Stimulated activated CD4-positive, alpha-beta T cell treated with anti-CD3 and anti-CD28 coated beads, Interleukin-12 subunit alpha, Interleukin-12 subunit beta, amount 100 ng/mL, for 4 hours (primary cell): ENCODE results near the gene SCG2.
"Not testable (repeated sequence)": the region's sequence is repeated elsewhere in the genome, so short reads cannot be mapped to it uniquely, and the experiment has no call there.

ENCODE experiments used
- DNase-seq: peaks from one replicate; pipeline ENCODE4 v3.0.0-alpha.2; 2020

SCG2 gene

DNA sequence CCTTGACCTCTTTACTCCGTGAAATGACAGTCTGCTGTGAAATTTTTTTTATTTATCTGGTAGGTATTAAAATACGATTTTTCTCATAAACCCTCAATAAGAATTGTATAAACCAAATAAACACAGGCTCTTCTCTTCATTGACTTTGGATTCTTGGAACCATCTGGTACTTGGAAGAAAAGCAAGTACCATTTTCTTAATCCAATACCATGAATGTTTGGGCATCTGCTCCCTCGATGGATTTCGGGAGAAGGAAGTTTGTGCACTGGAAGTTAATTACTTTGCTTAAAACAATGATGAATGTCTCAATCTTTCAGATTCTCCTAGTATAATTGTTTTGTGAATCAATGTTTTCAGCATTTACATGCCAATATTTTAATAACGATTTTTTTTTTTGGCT is 5.3 kb upstream of the SCG2 start:
- DNase-seq: no peak

DNA sequence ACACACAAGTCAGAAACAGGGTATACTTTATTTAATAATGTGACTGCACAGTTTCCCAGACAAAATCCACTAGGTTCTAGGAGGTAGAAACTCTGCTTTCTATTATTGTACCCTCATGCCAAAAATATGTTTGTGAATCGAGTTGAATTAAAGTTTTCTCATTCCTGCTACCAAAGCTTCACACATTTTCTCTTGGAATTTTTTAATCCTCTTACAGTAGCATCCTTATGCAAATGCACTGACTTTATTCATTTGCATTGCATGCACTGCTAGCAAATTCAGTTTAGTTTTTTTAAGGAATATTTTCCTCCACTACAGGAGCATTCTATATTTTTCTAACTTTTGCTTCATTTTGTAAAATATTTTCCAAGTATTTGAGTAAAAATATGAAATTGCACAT is 4.8 kb upstream of the SCG2 start:
- DNase-seq: no peak

DNA sequence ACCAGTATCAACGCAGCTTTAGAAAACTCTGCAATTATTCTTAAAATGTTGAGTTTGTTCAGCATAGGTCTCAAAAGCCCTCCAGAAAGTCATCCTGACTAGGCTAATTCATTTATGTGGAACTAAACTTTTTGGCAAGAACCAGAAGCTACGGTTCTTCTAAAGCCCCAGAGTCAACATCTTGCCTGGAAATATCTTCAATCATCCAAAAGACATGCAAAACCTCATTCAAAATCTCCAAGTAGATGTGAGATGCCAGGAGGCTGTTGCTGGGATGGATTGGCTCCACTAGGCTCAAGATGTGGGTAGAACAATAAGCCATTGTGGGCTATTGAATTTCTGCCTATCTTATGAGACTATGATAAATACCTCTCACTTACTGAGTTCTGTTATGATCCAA is 2.1 kb upstream of the SCG2 start:
- DNase-seq: no peak

DNA sequence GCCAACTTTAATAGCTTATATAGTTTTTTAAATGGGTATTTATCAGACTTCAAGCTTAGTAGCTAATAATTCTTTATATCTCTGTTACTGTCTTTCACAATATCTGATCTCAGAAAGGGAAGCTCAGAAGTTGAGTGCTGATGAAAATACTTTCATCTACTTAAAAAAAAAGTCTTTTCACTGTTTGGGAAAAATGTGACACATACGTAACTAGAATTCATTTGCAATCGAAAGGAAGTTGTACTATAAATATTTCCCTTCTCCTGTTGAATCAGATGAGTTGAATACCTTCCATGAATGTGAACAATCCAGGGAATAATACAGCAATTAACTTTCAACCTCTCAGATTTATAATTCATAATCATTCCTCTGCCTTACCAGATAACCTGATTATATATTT is 811 bp upstream of the SCG2 start:
- DNase-seq: no peak

DNA sequence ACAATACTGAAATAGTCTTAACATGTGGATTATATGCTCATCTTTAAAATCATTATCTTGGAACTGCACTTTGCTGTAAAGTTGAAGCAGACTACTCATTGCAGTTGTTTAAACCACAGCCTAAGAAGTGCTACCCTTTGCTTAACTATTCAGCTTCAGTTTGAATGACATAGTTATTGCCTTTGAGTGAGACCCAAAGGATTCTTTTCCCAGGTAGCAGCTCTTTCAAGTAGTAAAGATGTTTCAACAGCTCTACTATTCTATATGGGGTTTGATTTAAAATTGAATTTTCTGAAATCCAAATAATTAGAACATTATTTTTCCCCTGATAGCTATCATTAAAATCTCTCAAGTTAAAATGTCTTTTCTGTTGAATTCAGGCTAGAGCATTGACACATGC is 1.1 kb downstream of the SCG2 start:
- DNase-seq: no peak

DNA sequence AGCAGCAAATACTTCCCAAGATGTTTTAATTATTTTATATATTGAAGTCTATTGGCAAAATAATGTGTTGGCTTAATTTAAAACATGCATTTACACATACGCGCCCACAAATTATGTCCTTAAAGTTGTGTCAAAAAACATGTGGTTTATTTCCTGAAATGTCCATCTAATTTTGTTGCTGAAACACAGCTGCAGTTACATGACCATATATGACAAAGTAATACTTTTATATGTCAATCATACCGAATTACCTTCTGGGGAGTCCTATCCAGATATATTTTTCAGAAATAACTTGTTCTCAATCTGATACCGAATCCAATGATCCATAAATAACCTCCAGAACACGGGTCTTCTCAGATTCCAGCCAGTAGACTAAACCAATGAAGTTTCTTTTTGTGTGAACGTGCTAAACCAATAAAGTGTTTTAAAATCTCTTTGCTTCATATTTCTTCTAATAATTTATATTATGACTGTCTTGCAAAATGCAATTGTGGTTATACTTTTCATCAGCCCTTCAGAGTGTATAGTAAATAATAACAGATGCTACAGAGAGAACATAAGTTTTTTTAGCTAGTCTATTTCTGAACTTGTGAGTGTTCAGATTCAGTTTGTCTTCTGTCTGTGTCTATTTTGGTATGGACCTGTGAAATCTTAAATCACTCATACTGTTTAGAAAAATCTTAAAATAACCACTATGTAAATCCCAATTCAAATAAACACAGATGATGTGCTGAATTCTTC is 2.4 kb downstream of the SCG2 start:
- no peak for DNase-seq

DNA sequence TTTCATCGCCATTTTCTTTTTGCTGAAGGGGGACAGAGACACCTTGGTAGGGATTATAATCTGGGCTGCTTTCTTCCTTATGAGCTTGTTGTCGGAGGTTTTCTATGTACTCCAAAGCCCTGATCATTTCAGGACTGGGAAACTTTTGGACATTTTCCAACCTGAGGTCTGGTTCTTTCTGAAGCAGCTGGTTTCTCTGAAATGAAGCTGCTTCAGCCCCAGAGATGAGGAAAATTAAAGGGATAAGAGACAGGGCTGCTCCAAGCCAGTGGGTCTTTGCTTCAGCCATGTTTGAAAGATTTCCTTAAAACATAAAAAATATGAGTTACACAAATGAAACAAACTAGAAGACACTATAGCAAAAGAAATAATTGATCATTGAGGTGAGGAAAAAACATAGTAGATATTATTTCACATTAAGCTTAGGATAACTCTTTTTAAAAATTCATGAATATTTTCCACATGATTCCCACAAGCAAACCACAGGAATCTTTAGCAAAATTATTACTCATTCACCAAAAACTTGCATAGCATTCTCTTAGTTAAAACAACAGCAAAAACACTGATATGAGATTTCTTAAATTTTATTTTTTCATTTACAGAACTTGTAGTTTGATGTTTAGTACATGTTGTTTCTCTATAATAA is 3.0 kb downstream of the SCG2 start:
- no peak for DNase-seq

DNA sequence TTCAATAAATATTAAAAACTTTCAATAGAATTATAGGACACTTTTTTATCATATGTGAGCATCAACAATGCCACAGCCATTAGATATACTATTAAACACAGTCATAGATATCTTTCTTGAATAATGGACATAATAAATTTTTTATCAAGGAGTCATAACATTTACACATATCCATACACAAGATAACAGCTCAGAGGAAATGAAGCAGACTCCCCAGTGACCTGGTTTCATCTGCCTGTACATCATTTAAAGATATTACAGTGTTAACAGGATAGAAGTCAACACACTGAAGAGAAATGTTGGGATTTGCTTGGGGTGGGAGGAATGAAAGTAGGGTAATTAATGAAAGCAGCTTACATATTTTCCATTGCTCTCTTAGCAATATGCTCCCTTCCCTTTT is 5.1 kb downstream of the SCG2 start:
- DNase-seq: no peak

DNA sequence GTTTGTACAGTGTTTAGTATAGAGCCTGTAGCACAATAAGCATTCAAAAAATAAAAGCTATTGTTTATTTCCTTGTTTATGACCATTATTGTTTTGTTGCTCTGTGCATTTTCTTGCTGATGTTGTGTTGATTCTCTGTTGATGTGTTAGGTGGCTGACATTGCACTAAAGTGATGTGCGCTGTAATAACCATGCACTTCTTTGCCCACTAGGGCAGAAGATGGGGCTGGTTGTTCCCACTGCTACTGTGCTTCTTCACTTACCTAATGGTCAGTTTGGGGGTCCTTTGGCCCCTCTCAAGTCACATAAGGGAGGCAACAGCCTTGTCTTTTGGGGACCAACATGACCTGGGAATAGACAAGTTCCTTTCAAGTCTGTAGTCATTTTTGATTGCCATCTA is 6.0 kb downstream of the SCG2 start:
- no peak for DNase-seq

DNA sequence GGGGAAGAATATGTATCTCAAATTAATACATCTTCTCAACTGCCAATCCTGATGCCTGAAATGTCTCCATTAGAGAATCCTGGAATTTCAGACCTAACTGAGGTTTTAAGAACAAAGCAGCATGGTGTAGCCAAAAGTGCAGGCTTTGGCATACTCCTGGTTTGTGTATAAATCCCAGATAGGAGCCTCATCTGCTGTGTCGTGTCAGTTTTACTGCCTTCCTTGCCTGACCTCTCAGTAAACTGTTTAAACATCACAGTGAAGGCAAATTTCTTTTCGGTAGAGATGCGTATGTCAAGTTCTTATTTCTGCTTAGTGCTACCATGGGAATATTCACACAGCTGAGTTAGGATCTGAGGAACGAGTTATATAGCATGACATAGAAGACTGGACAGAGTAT is 7.3 kb downstream of the SCG2 start:
- DNase-seq: no peak

DNA sequence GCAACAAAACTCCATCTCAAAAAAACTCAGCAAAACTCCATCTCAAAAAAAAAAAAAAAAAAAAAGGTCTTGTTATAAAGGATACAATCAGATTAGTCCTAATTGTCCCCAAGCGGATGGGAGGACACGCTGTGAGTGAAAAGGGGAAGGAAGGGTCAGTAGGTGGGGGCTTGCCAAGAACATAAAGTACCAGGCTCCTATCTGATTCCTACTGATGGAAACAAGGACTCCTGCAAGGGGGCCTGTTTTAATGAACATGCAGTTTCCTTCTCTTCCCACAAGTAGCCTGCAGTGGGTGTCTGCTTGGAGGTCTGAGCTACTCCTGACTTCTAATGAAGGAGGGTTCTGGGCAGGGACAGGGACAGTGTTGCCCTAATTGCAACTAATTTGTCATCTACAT is 7.9 kb downstream of the SCG2 start:
- no peak for DNase-seq

DNA sequence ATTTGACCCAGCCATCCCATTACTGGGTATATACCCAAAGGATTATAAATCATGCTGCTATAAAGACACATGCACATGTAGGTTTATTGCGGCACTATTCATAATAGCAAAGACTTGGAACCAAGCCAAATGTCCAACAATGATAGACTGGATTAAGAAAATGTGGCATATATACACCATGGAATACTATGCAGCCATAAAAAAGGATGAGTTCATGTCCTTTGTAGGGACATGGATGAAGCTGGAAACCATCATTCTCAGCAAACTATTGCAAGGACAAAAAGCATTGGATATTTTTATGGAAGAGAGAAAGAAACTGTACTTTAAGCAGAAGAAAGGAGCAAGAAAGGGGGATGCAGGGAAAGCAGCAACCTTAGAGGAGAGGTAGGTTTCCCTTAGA is 9.5 kb downstream of the SCG2 start:
- DNase-seq: not testable (repeated sequence)

DNA sequence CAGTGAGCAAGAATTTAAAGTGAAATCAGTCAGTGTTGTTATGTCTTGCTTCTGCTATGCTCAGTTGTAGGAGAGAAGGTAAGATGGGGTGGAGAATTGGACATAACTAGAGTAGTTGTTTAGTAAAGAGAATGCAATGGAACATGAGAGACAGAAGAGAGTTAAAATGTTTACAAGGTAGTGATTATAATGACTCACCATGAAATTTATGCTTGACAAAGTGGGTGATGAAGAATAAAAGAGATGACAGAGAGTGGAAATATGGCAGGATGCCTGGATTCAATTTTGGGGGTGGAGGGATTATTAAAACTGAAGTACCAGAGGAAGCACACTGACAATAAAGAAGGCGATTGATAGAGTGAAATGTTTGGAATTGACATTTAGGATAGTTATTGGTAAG is 10.6 kb downstream of the SCG2 start:
- no peak for DNase-seq

DNA sequence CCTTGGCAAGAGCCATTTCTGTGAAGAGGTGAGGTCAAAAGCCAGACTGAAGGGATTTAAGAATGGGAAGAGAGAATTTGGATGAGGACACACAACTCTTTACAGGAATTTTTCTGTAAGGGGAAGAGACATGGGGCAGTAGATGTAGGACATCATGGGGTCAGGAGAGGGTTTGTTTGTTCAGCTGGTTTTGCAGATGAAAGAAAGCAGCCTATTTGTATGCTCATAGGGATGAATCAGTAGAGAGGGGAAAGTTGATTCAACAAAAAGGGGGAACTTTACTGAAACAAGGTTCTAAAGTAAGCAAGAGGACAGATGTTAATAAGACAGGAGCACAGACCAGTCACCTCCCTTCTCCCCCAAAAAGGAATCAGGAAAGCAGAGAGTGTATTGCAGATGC is 11.2 kb downstream of the SCG2 start:
- DNase-seq: no peak

DNA sequence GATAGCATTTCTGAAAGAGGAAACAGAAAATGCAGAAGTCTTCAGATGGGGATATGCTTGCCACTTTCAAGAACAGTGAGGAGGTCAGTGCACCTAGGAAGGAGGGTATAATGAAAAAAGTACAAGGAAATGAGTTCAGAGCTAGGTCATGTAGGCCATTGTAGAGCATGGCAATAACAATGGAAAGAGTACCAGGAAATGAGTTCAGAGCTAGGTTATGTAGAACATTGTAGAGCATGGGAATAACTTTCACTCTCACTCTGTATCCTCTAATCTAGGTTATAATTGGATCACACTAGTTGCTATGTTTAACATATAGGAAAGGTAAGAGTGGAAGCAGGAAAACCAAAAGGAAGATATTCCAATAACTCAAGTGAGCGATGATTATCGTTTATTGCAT is 12.3 kb downstream of the SCG2 start:
- no peak for DNase-seq

DNA sequence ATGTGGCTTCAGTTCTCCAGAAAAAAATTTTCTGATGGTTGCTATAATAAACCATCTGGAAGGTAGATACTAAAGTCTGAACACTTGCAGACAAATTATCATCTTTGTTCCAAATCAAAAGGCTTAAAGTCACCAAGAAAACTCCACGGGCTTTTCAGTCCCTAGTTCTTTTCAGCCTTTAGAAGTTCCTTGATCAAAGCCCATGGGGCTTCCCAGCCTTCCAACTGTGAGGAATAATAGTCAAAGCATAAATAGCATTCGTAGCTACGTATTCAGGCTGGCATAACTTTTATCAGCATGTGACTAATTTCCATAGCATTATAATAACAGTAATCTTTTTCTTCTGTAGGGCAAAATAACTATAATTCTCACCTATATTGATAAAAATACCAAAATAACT is 13.9 kb downstream of the SCG2 start:
- DNase-seq: no peak

DNA sequence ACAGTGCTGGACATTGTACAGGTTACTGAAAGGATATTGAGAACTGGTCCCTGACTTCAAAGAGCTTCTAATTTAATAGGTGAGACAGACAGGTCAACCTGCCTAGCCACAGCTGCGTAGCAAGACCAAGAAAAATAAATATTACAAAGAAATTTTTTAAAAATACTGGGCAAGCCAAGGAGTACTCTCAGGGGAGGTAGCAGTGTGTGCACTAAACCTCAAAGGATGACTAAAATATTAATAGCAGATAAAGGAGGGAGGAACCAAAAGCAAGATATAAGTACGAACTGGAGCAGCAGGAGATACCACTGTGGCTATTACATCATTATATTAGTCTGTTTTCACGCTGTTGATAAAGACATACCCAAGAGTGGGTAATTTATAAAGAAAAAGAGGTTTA is 14.9 kb downstream of the SCG2 start:
- no peak for DNase-seq

DNA sequence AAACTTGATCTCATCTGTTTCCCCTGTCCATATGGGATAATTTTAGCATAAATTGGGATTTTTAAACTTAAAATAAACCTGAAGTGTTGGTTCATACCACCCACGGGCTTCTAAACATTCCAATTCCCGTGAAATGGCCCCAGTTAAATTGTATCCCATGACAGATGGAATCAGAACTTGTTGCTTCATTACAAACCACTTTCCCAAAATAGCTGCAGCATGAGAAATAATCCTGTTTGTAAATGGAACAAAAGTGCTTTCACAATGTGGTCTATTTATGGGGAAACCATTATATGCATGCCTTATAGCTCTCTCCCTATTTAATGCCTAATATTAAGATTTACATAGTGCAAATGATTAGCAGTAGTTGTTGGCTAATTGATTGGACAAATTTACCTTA is 15.9 kb downstream of the SCG2 start:
- no peak for DNase-seq

DNA sequence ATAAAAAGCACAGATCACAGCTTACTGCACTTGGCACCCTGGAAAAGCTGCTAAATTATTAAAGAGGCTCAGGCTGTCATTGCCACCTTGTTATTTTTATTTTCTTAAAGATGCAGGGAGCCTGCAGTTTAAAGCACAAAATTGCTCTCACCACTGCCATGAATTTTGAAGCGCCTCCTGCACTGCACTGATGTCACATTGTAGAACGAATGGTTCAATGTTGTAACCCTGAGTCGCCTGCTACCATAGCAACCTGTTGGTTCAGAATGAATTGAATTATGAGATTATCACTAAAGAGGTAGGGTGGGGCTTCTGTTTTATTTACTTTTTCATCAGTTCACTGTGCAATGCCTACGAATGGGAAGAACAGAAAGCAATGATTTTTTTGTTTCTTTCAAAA is 16.5 kb downstream of the SCG2 start:
- no peak for DNase-seq

DNA sequence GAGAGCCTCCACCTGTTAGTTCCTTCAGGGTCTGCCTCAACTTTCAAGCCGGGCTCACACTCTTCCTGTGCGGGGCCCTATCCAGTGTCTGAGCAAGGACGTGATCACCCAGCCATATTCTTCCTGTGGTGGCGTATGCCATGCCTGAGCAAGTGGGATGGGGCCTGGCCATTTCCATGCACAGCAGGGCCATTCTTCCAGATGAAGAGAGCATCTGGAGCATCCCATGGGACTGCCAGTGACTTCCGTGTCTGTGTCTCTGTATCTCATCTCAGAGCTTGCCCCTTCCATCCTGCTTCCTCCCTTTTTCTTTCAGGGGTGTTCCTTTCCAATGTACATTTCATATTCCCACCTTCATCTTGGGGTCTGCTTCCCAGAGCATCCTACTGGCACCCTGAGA is 20.2 kb downstream of the SCG2 start:
- no peak for DNase-seq

DNA sequence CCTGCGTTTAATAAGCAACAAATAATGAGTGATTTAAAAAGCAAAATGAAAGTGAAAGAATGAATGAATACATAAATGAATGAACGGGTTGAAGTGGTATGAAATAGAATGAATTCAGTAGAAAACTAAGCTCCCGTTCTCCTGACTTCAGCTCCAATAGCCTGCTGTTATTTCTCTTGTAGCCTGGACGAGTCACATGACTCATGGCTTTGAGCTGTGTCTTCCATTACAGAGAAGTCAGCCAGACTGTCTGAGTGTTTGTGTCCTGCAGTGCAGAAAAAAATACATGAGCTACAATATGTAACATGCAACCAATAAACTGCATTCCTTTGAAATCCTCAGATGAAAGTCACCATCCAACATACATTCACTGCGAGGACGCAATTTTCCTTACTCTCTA is 21.2 kb downstream of the SCG2 start:
- DNase-seq: no peak

DNA sequence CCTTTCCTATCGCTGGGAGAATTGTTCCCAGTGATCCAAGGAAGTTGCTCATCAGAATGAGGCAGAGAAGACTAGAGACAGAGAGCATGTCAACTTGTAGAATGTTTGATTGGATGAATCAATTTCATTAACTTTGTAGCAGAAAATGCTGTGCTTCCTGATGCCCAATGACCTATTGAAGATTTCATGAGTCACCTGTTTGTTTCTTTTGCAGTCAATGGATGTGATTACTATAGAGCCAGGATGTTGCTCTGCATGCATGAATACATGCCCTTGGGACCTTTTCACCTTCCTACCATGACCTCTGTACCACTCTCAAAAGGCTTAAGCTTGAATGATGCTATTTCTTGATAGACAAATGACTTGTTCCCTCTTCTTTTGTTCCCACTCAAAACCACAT is 23.3 kb downstream of the SCG2 start:
- DNase-seq: no peak

DNA sequence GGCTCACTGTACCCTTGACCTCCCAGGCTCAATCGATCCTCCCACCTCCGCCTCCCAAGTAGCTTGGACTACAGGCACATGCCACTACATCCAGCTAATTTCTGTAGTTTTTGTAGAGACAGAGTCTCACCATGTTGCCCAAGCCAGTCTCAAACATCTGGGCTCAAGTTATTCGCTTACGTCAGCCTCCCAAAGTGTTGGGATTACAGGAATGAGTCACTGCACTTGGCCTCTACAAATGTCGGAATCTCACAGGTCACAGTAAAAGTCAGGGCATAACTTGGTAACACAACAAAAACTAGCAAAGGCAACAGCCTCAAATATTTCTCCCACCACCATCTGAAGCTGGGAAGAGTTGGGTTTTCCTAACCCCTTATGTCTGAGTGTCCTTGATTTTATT is 25.3 kb downstream of the SCG2 start:
- no peak for DNase-seq

DNA sequence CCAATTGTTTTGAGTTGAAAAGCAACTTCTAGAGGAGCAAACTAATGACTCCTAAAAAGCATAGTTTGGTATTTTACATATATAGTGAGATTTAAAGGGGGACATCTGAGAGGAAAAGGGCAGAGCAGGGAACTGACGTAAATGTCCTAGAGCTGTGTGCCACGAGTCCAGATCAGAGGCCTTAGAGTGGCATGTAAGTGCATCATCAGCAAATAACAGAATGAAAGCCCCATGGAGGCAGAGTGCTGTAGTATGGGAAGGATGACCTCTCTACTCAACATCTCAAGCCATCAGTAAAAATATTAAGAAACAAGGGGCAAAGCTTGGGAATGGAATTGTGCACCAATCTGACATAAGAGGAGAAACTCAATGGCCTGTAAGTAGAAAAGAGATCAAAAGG is 31.4 kb downstream of the SCG2 start:
- no peak for DNase-seq

DNA sequence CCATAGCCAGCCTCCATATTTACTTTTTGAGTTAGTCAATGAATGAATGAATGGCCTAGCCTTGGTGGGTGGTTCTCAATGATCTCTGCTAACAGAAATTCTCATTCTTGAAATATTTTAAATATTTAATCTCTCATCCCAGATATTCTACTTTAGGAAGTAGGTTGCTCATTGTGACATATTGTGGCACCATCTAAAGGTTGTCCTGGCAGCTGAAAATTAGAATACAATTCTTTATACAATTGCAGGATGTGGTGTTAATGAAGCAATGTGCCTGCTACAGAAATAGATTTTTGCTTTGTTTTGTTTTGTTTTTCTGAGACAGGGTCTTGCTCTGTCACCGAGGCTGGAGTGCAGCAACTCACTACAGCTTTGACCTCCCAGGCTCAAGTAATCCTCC is 35.8 kb downstream of the SCG2 start:
- DNase-seq: no peak
